Glomerular visceral epithelial cell (primary cell): ENCODE measurements around the gene OR6B1.
A peak's percentile ranks its signal among the peaks of the same experiment; 100 is the strongest.

Experiments
- DNase-seq: peaks from one replicate; pipeline ENCODE4 v3.0.0-alpha.2; 2016; ENCODE audit errors: extremely low spot score

OR6B1 gene

GRCh38 chr7:144000020-144000419, at the start of gene OR6B1:
OR6B1 (plus strand) TSS chr7:144000320; CDS start chr7:144003997, 3,677 bp downstream.
- DNase-seq = no peak

- no peak for DNase-seq
Observed at GRCh38 chr7:143953421-143953820, 46.7 kb upstream of the OR6B1 start.

GRCh38 chr7:143954135-143954534, 46.0 kb upstream of the OR6B1 start:
- DNase-seq = no peak

- no peak for DNase-seq
Observed at GRCh38 chr7:143954544-143954943, 45.6 kb upstream of the OR6B1 start, which contains the start of gene OR2F1. OR2F1 (plus strand) TSS chr7:143954844; CDS start chr7:143959971, 5,127 bp downstream.

GRCh38 chr7:143958781-143959180, 41.3 kb upstream of the OR6B1 start:
- DNase-seq = no peak

GRCh38 chr7:143960813-143961610, 39.1 kb upstream of the OR6B1 start:
- DNase-seq = no peak

- no peak for DNase-seq
Observed at GRCh38 chr7:143965280-143965679, 34.8 kb upstream of the OR6B1 start.

- DNase-seq = no peak
Observed at GRCh38 chr7:143967398-143967797, 32.7 kb upstream of the OR6B1 start.

GRCh38 chr7:143973870-143974416, 26.2 kb upstream of the OR6B1 start:
- DNase-seq = no peak

- DNase-seq = no peak
Observed at GRCh38 chr7:143974459-143974858, 25.7 kb upstream of the OR6B1 start.

- no peak for DNase-seq
Observed at GRCh38 chr7:143975617-143976016, 24.5 kb upstream of the OR6B1 start.

GRCh38 chr7:143978585-143978984, 21.5 kb upstream of the OR6B1 start:
- no peak for DNase-seq

GRCh38 chr7:143979359-143979758, 20.8 kb upstream of the OR6B1 start:
- DNase-seq = peak; percentile 49

GRCh38 chr7:143979998-143980397, 20.1 kb upstream of the OR6B1 start:
- no peak for DNase-seq

- DNase-seq = peak; percentile 29
Observed at GRCh38 chr7:143980746-143981510, 19.2 kb upstream of the OR6B1 start.

GRCh38 chr7:143983960-143984359, 16.2 kb upstream of the OR6B1 start:
- no peak for DNase-seq

- no peak for DNase-seq
Observed at GRCh38 chr7:143987513-143987912, 12.6 kb upstream of the OR6B1 start.

- no peak for DNase-seq
Observed at GRCh38 chr7:143988976-143989745, 11.0 kb upstream of the OR6B1 start.

GRCh38 chr7:143992670-143993069, 7.5 kb upstream of the OR6B1 start:
- DNase-seq = no peak

- no peak for DNase-seq
Observed at GRCh38 chr7:143993924-143994323, 6.2 kb upstream of the OR6B1 start.

GRCh38 chr7:144001543-144001942, 1.4 kb downstream of the OR6B1 start:
- no peak for DNase-seq

GRCh38 chr7:144004703-144005102, 4.6 kb downstream of the OR6B1 start:
- no peak for DNase-seq
